Neural progenitor cell (in vitro differentiated cells): ENCODE data around the gene ZKSCAN5.

ENCODE experiments used
- CTCF ChIP-seq: fragments of 200-600 bp; sonication (generic); IDR thresholded peaks from 2 replicates; pipeline ENCODE4 v1.5.1; 2017; ENCODE audit warnings: antibody characterized with exemption, mild to moderate bottlenecking
- EZH2 ChIP-seq: fragments of 200-600 bp; sonication (generic); IDR thresholded peaks from 2 replicates; pipeline ENCODE4 v1.6.1; 2017; ENCODE audit warnings: antibody characterized with exemption, mild to moderate bottlenecking, moderate library complexity
- EZH2phosphoT487 ChIP-seq: fragments of 200-600 bp; sonication (generic); IDR thresholded peaks from 2 replicates; pipeline ENCODE4 v1.6.1; 2017; ENCODE audit warnings: antibody characterized with exemption

DNA sequence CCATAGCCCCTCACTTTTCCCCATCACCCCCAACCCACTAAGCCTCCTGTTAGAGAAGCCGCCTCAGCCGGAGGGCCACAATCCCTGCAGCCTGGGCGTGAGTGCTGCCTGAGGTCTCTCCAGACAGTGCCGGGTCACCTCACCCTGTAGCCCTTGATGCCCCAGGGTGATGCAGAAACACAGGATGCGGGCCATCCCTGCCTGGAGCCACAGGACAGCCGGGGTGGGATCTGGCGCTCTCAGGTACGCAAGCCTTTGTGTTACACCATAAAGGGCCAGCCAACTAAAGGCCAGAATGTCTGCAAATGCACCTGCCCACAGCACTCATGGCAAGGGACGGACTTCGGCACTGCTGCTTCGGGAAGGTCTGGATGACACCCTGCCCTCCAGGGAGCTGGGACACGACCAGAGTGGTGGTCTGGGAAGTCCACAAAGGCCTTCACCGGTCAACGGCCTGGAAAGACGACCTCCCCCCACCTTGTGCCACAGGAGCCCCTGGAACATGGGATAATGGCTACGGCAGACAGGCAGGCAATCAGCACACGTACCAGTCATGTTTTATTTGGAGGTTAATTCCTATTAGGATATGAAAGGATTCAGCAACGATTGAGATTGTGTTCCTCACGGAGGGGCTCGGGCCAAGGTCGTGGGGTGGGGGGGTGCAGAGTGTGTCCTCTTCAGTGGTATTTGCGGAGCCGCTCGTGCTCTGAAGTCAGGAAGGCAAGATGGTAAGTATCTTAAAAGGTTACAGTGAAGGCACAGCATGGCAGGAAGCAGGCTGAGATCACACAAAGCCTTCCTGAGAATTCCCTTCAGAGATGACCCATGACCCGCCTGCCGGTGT lies 46.6 kb upstream of the ZKSCAN5 start:
- TF ChIP-seq CTCF (no peak), EZH2 (no peak), EZH2phosphoT487 (no peak)
